Prostate gland (tissue), 2 donors: Measurements from ENCODE around the gene RAB30.

ENCODE experiments used
- POLR2AphosphoS5 ChIP-seq: sonication (generic); formaldehyde crosslinking; IDR thresholded peaks from one replicate; pipeline ENCODE4 v1.6.1; 2017; ENCODE audit warnings: antibody characterized with exemption
- TF ChIP-seq, protein P1 (sequence below), 4 experiments: fragments of 200-600 bp in 2 of 4; fragments of 450-650 bp in 2 of 4; sonication (generic) in 2 of 4; IDR thresholded peaks; 1 replicate in 3 of 4; 2 replicates in 1 of 4; pipeline ENCODE4 v1.5.1; 2016 to 2019; ENCODE audit warnings: antibody characterized with exemption in 4 of 4, mild to moderate bottlenecking in 2 of 4, moderate library complexity in 2 of 4

DNA sequence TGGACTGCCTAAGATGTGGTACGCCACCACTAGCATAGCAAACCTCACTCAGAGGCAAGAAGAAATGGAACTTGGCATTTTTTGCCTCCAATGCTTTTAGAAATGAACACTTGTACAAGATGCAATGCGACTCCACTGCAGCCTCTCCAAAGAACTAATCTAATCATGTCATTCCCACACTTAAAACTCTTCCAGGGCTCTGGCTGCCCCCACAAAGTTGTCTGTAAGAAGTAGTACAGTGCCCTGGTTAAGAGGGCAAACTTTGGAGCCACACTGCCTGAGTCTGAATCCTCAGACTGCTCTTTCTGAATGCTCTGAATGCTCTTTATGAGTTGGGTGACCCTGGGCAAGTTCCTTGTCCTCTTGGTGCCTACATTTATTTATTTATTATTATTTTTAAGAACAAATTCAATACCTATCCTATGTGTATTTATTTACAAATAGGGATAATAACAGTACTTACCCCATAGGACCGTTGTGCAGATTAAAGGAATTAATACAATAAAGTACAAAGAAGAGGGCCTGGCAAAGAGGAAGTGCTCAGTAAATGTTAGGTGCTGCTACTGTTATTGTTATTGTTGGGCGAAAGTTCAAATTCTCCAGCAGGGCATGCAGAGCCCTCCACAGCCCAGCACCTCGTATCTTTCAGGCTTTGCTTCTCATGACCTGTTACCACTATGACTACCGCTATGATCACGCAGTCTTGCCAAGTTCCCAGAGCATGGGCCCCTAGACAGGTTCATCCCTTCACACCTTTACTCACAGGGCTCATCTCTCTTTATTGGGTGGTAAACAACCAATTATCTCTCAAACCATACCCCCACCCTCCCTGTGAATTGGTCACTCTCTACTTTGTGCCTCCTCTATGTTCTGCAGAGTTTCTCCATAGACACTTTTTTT is 59.3 kb downstream of the RAB30 start:
- TF ChIP-seq POLR2AphosphoS5 = no peak
- TF ChIP-seq, protein P1, sequence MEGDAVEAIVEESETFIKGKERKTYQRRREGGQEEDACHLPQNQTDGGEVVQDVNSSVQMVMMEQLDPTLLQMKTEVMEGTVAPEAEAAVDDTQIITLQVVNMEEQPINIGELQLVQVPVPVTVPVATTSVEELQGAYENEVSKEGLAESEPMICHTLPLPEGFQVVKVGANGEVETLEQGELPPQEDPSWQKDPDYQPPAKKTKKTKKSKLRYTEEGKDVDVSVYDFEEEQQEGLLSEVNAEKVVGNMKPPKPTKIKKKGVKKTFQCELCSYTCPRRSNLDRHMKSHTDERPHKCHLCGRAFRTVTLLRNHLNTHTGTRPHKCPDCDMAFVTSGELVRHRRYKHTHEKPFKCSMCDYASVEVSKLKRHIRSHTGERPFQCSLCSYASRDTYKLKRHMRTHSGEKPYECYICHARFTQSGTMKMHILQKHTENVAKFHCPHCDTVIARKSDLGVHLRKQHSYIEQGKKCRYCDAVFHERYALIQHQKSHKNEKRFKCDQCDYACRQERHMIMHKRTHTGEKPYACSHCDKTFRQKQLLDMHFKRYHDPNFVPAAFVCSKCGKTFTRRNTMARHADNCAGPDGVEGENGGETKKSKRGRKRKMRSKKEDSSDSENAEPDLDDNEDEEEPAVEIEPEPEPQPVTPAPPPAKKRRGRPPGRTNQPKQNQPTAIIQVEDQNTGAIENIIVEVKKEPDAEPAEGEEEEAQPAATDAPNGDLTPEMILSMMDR (IDR thresholded peaks at IDR 0.05) = no peak
